ENCODE data around the gene GSG1L. TPM values are rescaled to one million over a fixed set of nuclear protein-coding genes. Genes with fewer than 3 reads are reported as not detected.
A peak's percentile ranks its signal among the peaks of the same experiment; 100 is the strongest.

Gene GSG1L
- total RNA-seq, 1 donor from 2014 or later: not detected

DNA sequence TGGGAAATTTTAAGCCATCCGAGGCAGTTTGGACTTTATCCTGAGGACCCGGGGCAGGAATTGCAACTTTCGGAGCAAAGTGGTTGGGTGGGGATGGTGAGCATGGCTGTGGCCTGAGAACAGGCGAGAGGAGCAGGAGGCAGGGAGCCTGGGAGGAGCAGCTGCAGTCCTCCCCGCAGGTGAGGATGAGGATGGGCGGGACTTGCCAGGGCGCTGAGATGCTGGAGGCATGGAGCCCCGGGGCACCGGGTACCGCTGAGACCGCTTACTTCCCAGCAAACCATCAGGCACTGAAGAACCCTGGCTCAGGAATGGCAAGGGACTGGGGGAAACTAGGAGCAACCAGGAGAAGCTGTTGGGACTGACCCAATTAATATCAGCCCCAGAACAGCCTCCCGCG, 210.8 kb downstream of the GSG1L start:
- no peak for DNase-seq (ENCODE audit: low read depth in 2 of 2)

DNA sequence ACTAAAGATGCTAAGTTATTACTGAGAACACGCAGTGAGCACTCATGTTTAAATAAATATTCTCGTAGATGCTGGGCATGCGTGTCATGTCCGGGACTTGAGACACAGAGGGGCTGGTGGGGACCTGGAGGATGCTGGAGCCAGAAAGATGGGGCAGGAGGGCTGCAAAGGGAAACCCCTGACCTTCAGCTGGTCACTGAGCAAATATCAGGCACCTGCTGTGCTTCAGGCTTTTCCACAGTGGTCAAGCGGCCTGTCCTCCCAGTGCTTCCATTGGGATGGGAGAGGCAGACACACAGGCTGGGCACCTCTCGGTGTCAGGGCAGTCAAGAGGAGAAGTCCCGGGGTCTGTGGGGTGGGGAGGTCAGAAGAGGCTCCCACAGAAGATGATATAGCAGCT, 211.4 kb downstream of the GSG1L start:
- no peak for DNase-seq (ENCODE audit: low read depth in 2 of 2)

DNA sequence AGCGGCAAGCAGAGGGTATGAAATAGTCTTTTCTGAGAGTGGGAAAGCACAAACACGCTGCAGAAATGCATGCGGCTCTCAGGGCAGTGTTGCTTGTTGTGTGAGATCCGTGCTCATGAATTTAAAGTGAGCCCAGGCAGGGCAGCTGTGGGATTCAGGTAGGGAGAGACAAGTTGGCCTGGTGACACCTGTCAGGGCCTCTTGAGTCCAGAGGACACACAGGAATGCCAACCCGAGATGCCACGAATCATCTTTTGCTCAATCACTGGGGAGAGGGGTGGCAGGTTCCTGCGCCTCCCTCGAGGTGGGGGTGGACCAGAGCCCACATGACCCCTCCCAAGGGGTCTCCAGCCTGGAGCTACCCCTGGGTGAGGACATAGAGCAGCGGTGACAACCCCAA, 211.9 kb downstream of the GSG1L start:
- DNase-seq (ENCODE audit: low read depth in 2 of 2): no peak

DNA sequence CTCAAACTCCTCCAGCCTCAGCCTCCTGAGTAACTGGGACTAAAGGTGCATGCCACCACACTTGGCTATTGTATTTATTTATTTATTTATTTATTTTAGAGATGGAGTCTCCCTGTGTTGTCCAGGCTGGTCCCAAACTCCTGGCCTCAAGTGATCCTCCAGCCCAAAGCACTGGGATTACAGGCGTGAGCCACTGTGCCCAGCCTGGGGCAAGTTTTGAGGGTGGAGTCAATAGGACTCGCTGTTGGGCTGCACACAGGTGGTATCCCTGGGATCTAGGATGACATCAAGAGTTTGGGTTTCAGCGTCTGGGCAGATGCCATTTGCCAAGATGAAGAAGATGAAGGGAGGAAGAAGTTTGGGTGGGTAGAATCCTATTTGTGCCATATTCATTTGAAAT, 213.9 kb downstream of the GSG1L start:
- no peak for DNase-seq (ENCODE audit: low read depth in 2 of 2)

DNA sequence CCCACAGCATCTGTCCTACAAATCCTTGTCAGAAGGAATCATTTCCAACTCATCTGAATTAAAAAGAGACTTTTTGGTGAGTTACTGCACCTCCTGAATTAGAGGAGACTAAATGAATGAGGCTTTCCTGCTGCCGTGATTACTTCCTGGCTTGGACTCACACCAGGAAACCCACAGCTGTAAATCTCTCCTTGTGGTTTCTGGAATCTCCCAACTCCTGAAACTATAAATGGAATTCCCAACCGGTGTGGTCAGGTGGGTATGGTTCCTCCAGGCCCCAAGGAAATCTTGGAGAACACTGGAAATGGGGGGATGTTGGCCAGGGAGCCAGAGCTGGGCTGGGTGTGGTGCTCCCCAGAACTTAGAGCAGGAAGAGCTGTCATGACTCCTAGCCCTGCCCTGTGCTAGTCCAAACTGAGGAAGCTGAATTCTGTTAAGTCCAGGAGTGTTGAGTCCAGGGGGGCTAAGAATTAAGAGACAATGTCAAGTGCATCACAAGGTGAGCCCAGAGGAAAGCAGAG, 216.4 kb downstream of the GSG1L start:
- peak in 1 of 2 donors; percentile 44 for DNase-seq (ENCODE audit: low read depth in 2 of 2)

DNA sequence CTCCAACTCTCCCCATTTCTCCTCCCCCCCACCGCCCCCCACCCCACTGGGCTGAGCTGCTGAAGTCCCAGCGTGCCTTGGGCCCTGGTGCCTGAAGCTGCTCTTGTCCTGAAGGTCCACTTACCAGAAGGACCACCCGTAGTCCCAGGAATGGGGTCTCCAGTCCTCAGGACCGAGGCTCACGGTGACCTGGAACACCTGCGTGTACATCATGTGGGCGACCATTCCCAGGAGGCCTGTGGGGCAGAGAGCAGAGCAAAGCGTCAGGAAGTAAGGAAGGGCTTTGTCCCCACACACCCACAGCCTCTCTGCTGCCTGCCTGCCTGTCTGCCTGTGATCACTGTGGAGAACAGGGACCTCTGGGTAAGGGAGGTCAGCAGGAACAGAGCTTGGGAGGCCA, 218.7 kb downstream of the GSG1L start:
- DNase-seq (ENCODE audit: low read depth in 2 of 2): no peak

DNA sequence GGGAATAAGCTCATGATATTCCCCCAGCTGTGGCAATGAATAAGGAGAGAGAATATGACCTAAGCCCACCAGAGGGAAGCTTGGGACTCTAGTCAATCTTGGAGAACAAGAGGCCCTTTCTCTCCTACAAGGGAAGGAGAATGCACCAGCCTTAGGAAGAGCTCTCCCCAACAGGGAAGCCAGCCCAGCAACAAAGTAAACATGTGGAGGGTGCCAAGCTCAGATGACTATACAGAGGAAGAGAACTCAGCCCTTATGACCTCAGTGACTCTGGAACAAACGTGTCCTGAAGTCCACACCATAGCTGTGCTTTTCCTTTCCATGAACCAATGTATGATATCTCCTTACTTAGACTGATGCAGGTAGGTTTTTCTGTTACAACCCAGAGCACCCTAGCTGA, 219.7 kb downstream of the GSG1L start:
- peak in 1 of 2 donors; percentile 21 for DNase-seq (ENCODE audit: low read depth in 2 of 2)

DNA sequence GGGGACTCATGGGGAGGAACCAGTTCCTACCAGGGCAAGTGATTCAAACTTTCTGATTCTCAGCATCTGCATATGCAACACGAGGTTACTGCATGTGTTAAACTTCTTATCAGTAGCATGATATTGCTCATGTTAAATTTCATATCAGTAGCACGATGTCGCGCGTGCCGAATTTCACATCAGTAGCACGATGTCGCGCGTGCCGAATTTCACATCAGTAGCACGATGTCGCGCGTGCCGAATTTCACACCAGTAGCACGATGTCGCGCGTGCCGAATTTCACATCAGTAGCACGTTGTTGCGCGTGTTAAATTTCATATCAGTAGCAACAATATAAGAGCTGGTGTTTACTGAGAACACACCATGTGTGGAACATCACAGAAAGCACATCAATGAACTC, 221.6 kb downstream of the GSG1L start:
- no peak for DNase-seq (ENCODE audit: low read depth in 2 of 2)

DNA sequence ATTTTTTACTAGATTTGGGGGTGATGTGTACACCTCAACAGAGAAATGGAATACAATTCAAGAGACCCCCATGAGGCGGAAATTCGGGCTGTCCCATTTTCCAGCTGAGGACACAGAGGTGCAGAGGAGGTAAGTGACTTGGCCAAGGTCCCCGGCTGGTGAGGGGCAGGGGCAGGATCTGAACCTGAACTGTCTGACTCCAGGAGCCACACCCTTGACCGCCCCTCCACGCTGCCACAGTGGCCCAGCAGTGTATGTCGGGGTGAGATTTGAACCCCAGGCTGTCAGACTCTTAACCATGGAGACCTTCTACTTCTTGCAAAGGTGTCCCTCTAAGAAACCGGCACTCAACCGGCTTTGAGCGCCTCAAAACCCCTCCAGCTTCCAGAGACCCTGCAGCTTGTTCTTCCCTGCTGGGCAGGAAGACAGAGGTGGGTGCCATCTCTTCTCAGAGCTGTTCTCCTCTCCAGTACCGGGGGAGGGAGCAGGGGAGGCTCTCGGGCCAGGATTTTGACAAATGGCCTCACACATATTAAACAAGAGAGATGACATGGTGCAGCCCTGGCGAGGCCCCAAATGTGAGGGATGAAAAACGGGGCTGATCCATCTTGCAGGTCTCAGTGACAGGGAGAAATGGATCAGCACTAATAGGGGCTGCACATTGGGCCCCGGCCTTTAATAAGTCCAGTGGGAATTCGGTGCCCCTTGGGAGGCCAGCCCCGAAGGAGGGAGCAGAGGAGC, 222.3 kb downstream of the GSG1L start:
- no peak for DNase-seq (ENCODE audit: low read depth in 2 of 2)

DNA sequence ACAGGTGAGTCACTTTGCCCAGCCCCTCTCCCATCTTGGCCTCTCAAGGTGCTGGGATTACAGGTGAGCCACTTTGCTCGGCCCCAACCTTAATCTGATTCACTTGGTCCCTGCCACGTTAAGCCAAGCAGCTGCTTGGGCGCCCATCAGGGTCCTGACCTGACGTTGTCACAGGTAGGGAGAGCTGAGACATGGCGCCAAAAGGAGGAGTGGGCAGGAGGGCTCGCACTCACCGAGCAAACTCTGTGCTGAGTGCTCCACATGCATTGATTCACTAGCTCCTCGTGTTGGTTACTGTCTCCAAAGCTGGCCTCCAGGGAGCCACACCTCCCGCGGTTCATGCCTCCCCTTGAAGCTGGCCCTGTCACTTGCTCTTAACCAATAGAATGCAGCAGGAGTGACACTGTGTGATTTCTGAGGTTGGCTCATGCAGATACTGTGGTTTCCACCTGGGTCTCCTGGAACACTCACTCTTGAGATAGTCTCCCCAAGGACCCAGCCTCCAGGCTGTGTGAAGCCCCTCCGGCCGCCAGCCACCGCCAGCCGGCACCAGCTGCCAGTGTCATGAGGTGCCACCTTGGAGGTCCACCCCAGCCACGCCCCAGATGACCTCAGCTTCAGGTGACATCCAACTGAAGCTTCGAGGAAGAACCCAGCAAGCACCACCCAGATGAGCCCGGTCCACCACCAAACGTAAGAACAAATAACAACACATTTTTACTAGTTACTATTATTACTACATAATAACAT, 223.0 kb downstream of the GSG1L start:
- no peak for DNase-seq (ENCODE audit: low read depth in 2 of 2)

DNA sequence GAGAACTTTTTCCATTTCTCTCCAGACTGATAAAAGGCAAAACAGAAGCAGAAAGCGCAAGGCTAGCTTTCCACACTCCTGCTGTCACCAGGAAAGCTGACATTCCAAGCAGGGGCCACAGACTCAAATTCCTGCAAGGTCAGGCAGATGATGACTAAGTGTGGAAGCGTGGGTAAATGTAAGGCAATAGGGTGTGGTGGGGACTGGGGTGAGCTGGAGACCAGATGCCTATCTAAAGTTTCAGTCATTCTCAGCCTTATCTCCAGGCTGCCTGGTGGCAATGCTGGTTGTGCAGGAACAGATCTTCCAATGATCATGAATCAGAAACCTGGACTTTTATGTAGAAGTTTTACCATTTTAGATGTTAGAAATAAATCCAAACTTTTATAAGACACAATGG, 224.1 kb downstream of the GSG1L start:
- no peak for DNase-seq (ENCODE audit: low read depth in 2 of 2)

DNA sequence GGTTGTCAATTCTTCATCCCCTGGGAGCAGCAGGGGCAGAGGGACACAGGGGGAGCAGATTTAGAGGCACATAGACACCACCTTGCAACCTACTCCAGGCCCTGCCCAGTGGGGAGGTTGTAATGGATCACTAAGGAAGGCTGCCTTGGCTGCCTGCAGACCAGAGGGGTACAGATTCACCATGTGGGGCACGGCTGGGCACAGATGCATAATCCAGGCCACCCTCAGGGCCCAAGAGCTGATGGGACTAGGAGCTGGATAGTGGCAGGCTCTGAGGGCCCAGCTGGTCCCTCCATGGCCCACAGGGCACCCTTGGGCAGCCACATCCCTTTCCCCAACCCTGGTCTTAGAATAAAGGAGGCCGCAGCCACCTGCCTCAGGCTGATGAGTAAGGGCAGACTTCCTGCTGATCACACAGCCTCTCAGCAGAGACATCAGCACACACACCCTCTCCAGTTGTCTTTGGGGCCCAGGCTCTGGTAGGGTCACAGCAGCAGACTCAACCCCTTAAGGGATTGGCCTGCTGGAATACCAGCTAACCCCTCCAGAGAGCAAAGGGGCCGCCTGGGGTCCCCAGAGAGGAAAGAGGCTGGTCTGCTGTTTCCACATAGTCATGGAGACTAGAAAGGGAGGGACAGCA, 224.9 kb downstream of the GSG1L start:
- DNase-seq (ENCODE audit: low read depth in 2 of 2): no peak

DNA sequence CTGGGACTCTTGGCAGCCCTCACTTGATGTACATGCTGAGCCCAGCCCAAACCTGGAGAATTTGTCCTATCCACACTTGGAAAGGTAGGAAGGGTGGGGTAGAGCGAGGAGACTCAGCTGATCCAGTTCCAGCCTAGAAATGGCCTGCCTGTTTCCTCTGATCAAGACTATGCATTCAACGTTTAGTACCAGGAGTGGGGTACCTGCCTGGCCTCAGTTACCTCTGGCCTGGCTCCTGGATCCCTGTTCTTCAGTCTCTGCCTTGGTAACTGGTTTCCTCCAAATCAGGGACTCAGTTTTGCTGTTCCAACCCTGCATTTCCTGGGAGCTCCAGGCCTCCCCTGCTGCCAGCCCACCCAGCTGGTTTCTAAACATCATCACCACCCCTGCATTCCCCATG, 233.5 kb downstream of the GSG1L start:
- DNase-seq (ENCODE audit: low read depth in 2 of 2): no peak

DNA sequence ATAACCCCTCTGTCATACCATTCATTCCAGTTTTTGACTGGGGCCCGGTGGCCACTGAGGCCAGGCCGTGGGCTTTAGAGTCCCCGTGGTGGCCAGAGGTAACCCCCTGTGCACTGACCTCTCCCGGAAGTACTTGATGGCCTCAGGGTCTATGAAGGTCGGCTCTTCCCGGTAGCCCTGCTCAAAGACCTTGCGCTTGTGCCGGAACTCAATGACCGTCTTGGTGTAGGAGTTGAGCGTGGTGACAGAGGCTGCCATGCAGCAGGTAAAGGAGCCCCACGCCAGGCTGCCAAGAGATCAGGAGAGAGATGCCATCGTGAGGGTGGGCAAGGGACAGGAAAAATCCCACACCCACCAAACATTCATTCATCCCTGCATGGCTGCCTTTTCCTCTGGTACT, 234.8 kb downstream of the GSG1L start:
- DNase-seq (ENCODE audit: low read depth in 2 of 2): no peak

DNA sequence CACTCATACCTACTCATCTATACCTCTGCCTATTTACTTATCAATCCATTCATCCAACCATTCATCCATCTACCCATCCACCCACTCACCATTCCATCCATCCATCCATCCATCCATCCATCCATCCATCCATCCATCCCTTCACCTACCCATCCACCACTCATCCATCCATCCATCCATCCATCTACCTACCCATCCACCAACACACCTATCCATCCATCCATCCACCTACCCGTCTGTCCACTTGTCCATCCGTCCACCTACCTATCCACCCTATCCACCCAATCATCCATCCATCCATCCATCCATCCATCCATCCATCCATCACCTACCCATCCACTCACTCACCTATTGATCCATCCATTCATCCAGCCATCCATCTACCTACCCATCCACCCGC, 235.7 kb downstream of the GSG1L start:
- no peak for DNase-seq (ENCODE audit: low read depth in 2 of 2)

DNA sequence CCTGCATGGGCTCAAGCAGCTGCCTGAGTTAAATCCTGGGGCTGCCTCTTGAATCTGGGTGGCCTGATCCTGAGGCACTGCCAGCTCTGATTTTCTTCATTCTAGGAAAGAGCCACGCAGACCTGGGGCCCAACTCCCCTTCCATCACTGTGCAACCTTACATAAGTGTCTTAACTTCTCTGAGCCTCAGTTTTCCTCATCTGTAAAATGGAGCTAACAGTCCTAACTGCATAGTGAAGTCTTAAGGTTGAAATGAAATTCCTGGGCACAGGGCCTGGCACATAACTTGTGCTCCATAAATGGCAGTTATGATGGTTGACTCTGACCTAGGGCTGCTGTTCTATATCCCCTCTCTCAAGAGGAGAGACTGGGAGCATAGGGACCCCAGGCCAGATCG, 236.6 kb downstream of the GSG1L start:
- DNase-seq (ENCODE audit: low read depth in 2 of 2): no peak

DNA sequence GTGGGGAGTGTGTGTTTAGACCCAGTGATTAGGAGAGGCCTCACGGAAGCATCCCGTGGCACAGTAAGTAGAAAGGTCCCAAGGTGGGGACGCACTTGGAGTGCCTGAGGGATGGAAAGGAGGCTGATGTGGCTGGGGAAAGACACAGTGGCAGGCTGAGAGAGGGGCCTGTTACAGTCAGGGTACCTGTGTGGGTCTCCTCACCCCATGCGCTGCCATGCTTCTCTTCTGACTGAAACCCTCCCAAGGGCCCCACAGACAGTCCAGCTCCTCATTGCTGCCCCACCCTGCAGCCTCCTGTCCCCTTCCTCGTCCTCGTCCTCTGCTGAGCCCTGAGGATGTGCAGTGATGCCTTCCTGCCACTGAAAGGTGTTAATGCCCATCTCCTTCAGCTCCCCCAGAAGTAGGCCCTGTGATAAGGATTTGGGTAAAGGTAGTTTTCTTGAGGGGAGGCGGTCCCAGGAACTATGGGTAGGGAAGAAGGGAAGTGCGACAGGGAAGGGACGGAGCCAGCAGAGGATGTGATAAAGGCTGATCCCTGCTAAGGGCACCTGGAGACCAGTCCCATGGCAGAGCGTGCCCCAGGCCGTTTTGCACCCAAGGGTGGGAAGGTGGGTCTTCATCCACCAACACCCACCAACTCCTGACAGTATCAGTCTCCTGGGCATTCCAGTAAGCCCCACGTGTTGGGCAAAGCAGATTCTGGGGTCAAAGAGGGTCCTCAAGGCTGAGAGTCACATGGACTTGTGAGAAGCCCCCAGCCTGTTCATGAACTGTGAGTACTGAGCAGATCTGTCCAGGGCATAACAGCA, 237.2 kb downstream of the GSG1L start:
- no peak for DNase-seq (ENCODE audit: low read depth in 2 of 2)

DNA sequence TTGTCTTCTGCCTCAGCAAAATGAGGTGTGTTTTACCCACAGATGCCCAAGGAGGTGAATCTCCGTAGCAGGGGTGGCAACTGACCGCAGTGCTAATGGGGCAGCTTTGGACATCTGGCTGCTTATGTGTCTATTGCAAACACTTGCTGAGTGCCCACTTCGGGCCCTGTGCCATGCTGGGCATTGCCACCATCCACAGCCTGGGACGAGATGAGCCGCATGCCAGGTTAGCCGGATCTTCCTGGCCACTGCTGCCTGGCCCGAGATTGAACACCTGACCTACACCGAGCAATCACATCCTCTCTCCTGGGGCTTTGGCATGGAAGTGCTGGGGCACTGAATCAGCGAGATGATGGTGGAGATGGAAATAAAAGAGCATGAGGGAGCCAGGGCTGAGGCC, 238.7 kb downstream of the GSG1L start:
- DNase-seq (ENCODE audit: low read depth in 2 of 2): no peak

DNA sequence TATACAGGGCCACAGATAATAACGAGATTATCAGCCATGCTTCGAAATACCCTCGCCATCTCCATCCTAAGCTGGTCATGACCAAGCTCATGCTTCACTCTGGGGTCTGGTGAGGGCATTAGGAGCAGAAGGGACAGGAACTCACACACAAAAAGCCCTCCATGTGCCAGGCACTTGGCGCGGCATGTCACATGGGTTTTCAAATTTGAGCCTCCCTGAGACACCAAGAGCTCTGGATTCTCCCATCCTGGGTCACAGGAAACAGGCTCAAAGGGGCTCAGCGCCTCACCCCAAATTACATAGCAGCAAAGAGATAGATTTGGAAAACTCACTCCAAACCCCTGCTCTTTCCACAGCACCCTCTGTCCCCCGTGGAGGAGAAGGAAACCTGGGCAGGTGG, 239.5 kb downstream of the GSG1L start:
- no peak for DNase-seq (ENCODE audit: low read depth in 2 of 2)

DNA sequence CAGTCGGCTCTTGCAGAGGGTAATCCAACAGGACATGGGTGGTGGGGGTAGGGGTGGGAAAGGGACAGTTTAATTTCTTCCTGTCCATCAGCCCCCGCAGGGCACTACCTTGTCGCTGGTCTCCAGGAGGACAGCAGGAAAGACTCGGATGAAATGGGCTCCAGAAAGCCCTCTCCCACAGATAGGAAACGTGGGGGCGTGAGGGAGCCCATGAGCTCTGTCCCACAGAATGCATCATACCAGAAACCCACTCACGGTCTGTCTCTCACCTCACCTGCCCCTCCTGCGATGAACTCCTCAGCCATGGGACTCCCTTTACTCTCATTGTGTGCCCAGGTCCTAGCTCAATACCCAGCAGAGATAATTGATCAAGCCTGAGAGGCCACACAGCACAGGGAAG, 240.1 kb downstream of the GSG1L start:
- DNase-seq (ENCODE audit: low read depth in 2 of 2): no peak

DNA sequence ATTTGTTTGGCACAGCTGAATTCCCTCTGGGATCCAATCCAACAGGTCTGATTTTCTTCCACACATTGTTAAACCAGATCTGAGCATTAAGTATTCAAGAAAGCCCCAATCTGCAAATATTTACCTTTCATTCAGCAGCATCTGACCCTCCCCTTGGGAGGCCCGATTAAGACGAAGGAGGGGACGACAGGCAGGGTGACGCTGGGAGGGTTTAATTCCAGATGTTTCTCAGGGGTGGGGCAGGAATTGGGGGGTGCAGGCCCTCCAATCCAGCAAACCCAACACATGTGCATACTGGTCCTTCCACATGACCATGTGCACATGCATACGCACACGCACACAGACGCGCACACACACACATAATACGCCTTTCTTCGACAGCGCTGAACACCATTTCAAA, 240.5 kb downstream of the GSG1L start:
- DNase-seq (ENCODE audit: low read depth in 2 of 2): no peak

DNA sequence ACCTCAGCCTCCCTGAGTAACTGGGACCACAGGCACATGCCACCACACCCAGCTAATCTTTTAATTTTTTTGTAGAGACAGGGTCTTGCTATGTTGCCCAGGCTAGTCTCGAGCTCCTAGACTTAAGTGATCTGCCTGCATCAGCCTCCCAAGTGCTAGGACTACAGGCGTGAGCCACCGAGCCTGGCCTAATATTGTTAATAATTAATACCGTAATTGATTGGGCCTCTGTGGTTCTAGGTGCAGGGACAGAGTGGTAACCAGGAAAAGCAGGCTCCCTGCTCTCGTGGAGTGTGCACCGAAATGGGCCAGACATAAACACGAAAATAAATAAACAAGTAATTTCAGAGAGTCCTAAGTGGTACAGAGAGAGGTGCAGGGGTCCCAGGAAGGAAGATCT, 241.0 kb downstream of the GSG1L start:
- no peak for DNase-seq (ENCODE audit: low read depth in 2 of 2)
